ENCODE data around the gene GEMIN5. TPM values are rescaled to one million over a fixed set of nuclear protein-coding genes. Genes with fewer than 3 reads are reported as not detected.

Gene GEMIN5
- total RNA-seq, 2 experiments from 2014 or later: 2.7 to 3.7 TPM

GRCh38 chr5:154840435-154841272 is 97.4 kb downstream of the GEMIN5 start:
- ChIA-PET CTCF (no interaction called here), POLR2A (interaction anchor here (2.1 kb wide), 1 partner anchor 17 kb away, joined by 5 read pairs; no protein-coding TSS in a partner anchor)
- intact Hi-C loops (cut with DNase I, micrococcal nuclease): no loop called here
- Mint-ChIP-seq H3K9me3 (no peaks in the 10 kb centered on the region), H3K36me3 (ENCODE audit: low read depth) (no peaks in the 10 kb centered on the region), H3K27ac (peak overlapping the region; percentile 20), H3K4me3 (no peak overlapping the region), H3K4me1 (ENCODE audit: low read depth) (peaks cover 4% of the 10 kb centered on the region), H3K27me3 (no peaks in the 10 kb centered on the region)
- no peak for TF ChIP-seq CTCF (IDR thresholded peaks at IDR 0.05)
- H3K27ac ChIP-seq (ENCODE audit: low read depth in 1 of 2, low read length in 2 of 2): no peak overlapping the region
- H3K4me1 ChIP-seq (ENCODE audit: insufficient read depth, low read length): no peaks in the 10 kb centered on the region
- H3K4me3 ChIP-seq (ENCODE audit: low read length): no peak overlapping the region
- no peaks in the 10 kb centered on the region for H3K36me3 ChIP-seq (ENCODE audit: insufficient read depth, low read length)
- H3K27me3 ChIP-seq (ENCODE audit: control insufficient read depth in 1 of 2, insufficient read depth in 2 of 2, low read length in 2 of 2): no peaks in the 10 kb centered on the region
- no peak for DNase-seq
- H3K9me3 ChIP-seq (ENCODE audit: control insufficient read depth in 1 of 2, insufficient read depth in 1 of 2, low read length in 2 of 2): no peaks in the 10 kb centered on the region
- ATAC-seq (ENCODE audit: poor library complexity): no peak

Other genes starting within 250 kb of the GEMIN5 start
- gene LARP1, start 182.8 kb downstream of the GEMIN5 start, total RNA-seq: 10 to 100 TPM; 88.7 to 97.6 TPM
- gene FAXDC2, start 87.6 kb downstream of the GEMIN5 start, total RNA-seq: not detected
- 100 to 1,000 TPM; 125 to 133 TPM for gene CNOT8, start 79.6 kb downstream of the GEMIN5 start, total RNA-seq
- gene MRPL22, start 2.9 kb upstream of the GEMIN5 start, total RNA-seq: 10 to 100 TPM; 29.9 to 30.2 TPM
- not detected for gene KIF4B, start 75.5 kb upstream of the GEMIN5 start, total RNA-seq

Measured in CD4-positive, alpha-beta T cell (primary cell).